ENCODE results near the gene MTHFD1L. TPM values are rescaled to one million over a fixed set of nuclear protein-coding genes. Genes with fewer than 3 reads are reported as not detected.

The MTHFD1L gene
- total and polyA plus RNA-seq, 4 experiments from 2014 or later: 3.7 to 11.1 (median 8.9) TPM

DNA sequence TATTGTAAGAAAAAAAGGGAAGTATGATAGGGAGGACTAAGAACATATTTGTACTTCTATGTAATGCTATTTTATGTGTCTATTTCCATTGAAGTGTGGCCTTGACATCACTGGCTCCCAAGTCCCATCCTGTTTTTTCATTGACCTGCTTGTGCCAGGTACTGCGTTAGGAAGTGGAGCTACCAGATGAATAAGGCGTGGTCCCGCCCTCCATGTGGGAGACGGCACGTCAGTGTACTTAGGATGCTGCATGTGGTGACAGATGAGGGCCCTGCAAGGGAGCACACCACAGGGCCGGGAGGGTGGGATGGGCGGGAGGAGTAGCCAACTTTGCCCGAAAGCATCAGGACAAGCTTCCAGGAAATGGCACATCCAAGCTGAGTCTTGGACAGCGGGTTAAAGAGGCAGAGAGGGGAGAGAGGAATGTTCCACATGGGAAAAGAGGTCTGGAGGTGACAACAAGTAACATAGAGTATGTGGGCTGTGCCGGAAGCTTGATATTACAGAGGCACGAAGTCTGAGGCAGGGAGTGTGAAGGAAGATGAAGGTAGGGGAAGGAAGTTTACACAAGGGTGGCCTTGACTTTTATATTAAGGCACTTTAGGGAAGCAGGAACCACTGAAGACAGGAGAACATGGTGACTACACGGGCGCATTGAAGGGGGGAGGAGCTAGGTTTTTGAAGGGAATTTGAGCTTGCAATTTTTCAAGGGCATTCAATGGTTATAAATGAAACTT lies 140.6 kb downstream of the MTHFD1L start:
- peaks cover 0 to 2% (median 0%) of the 10 kb centered on the region in 8 donors for H3K9me3 Mint-ChIP-seq
- H3K4me1 Mint-ChIP-seq: peaks cover 4 to 30% (median 9%) of the 10 kb centered on the region in 4 donors
- H3K36me3 Mint-ChIP-seq: peaks cover 0 to 4% of the 10 kb centered on the region in 2 donors
- no peaks in the 10 kb centered on the region for H3K27me3 Mint-ChIP-seq
- no peaks in the 10 kb centered on the region for H3K27me3 ChIP-seq (ENCODE audit: insufficient read depth, low read length)
- no peaks in the 10 kb centered on the region for H3K9me3 ChIP-seq (ENCODE audit: control insufficient read depth in 1 of 2, low read length in 2 of 2)
- no peak overlapping the region for H3K4me3 ChIP-seq (ENCODE audit: low read length in 2 of 2)
- ChIA-PET CTCF (ENCODE audit: partially characterized antibody) (interaction anchor here (1.0 to 3.8 kb wide), 8 partner anchors 9 to 587 kb away, joined by 3 to 70 read pairs (median 4); no protein-coding TSS in a partner anchor), POLR2A (ENCODE audit: partially characterized antibody) (interaction anchor here (0.8 to 3.6 kb wide), 3 partner anchors 19 to 384 kb away, joined by 3 to 11 read pairs (median 5); no protein-coding TSS in a partner anchor)
- H3K36me3 ChIP-seq (ENCODE audit: insufficient read depth, low read length): no peaks in the 10 kb centered on the region
- H3K27ac ChIP-seq (ENCODE audit: low read depth, low read length): no peak overlapping the region
- DNase-seq: no peak
- H3K27ac Mint-ChIP-seq: peak overlapping the region in 4 of 7 donors; percentile 0 to 78 (median 62)
- peak overlapping the region in 2 of 8 donors; percentile 64 for H3K4me3 Mint-ChIP-seq
- intact Hi-C loops (cut with micrococcal nuclease): no loop called here
- peaks cover 5% of the 10 kb centered on the region for H3K4me1 ChIP-seq (ENCODE audit: insufficient read depth, low read length)

DNA sequence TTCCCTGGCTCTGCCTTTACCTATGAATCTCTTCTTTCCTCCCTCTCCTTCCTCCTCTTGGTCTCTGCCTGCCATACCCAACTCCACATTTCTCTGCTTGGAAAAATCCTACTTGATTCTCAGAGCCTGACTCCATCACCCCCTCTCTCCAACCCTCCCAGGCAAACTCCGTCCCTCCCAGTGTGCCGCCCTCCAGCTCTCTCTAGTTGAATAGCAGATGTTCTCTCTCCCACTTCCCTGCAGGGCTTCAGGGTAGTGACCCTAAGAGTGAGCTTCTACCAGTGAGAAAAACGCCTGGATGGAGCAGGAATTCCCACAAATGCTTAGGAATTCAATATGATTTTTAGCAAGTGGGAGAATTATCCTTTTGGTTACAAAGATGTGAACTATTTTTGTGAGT lies 141.6 kb downstream of the MTHFD1L start:
- Mint-ChIP-seq H3K27ac (peak overlapping the region in 2 of 7 donors; percentile 28 to 58), H3K4me3 (no peak overlapping the region), H3K4me1 (peaks cover 4 to 30% (median 9%) of the 10 kb centered on the region in 4 donors), H3K27me3 (no peaks in the 10 kb centered on the region), H3K9me3 (peaks cover 0 to 2% (median 0%) of the 10 kb centered on the region in 8 donors), H3K36me3 (peaks cover 0 to 4% of the 10 kb centered on the region in 2 donors)
- no peak overlapping the region for H3K4me3 ChIP-seq (ENCODE audit: low read length in 2 of 2)
- ChIA-PET CTCF (ENCODE audit: partially characterized antibody) (interaction anchor here (1.1 to 3.8 kb wide), 3 partner anchors 8 to 588 kb away, joined by 3 to 70 read pairs (median 4); no protein-coding TSS in a partner anchor), POLR2A (ENCODE audit: partially characterized antibody) (interaction anchor here (3.6 kb wide), 1 partner anchor 20 kb away, joined by 11 read pairs; no protein-coding TSS in a partner anchor)
- no peak for DNase-seq
- intact Hi-C loops (cut with micrococcal nuclease): no loop called here
- H3K4me1 ChIP-seq (ENCODE audit: insufficient read depth, low read length): peaks cover 5% of the 10 kb centered on the region
- H3K36me3 ChIP-seq (ENCODE audit: insufficient read depth, low read length): no peaks in the 10 kb centered on the region
- no peaks in the 10 kb centered on the region for H3K9me3 ChIP-seq (ENCODE audit: control insufficient read depth in 1 of 2, low read length in 2 of 2)
- no peaks in the 10 kb centered on the region for H3K27me3 ChIP-seq (ENCODE audit: insufficient read depth, low read length)
- no peak overlapping the region for H3K27ac ChIP-seq (ENCODE audit: low read depth, low read length)

DNA sequence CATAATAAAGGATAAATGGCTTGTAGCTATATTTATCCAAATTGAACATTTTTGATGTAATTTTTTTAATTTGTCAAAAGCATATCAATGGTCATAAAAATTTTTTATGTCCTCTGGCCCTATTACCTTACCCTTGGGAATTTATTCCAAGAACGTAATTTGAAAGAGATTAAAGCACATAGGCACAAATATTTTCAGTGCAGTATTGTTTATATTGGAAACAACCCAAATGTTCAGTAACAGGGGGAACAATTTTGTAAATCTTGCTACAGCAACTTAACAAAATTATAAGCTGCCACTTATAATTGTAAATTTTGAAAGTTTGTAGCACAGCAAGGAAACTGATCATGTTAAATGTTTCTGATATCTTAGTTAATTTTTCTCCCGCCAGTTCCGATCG lies 142.4 kb downstream of the MTHFD1L start:
- Mint-ChIP-seq H3K27ac (no peak overlapping the region), H3K27me3 (no peaks in the 10 kb centered on the region), H3K4me3 (no peak overlapping the region), H3K9me3 (peaks cover 0 to 2% (median 0%) of the 10 kb centered on the region in 8 donors), H3K4me1 (peaks cover 4 to 30% (median 9%) of the 10 kb centered on the region in 4 donors), H3K36me3 (peaks cover 0 to 4% of the 10 kb centered on the region in 2 donors)
- Histone ChIP-seq H3K36me3 (ENCODE audit: insufficient read depth, low read length) (no peaks in the 10 kb centered on the region), H3K9me3 (ENCODE audit: control insufficient read depth in 1 of 2, low read length in 2 of 2) (no peaks in the 10 kb centered on the region), H3K4me3 (ENCODE audit: low read length in 2 of 2) (no peak overlapping the region), H3K27ac (ENCODE audit: low read depth, low read length) (no peak overlapping the region), H3K27me3 (ENCODE audit: insufficient read depth, low read length) (no peaks in the 10 kb centered on the region), H3K4me1 (ENCODE audit: insufficient read depth, low read length) (peaks cover 5% of the 10 kb centered on the region)
- CTCF ChIA-PET (ENCODE audit: partially characterized antibody): interaction anchor here (1.8 to 8.6 kb wide), 2 partner anchors 116 to 317 kb away, joined by 4 to 167 read pairs; no protein-coding TSS in a partner anchor
- POLR2A ChIA-PET (ENCODE audit: partially characterized antibody): no interaction called here
- intact Hi-C loops (cut with micrococcal nuclease): no loop called here
- DNase-seq: no peak

DNA sequence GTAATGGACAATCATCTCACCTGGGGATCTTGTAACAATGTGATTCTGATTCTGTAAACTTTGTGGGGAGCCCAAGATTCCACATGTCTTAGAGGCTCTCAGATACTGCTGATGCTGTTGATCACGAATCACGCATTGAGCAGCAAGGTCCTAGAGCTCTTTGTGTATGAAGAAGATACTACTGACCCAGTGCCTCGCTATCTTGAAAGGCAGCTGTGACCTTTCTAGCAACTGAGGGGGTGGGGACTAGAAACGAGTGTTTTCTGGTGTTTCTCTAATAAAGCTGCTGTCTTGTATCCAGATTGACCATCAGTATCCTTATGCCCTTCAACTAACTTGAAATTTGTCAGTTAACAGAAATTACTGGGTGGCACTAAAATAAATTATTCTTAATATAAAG lies 142.9 kb downstream of the MTHFD1L start:
- no peak for DNase-seq
- Histone ChIP-seq H3K36me3 (ENCODE audit: insufficient read depth, low read length) (no peaks in the 10 kb centered on the region), H3K27me3 (ENCODE audit: insufficient read depth, low read length) (no peaks in the 10 kb centered on the region), H3K27ac (ENCODE audit: low read depth, low read length) (no peak overlapping the region), H3K4me3 (ENCODE audit: low read length in 2 of 2) (no peak overlapping the region), H3K4me1 (ENCODE audit: insufficient read depth, low read length) (peaks cover 5% of the 10 kb centered on the region), H3K9me3 (ENCODE audit: control insufficient read depth in 1 of 2, low read length in 2 of 2) (no peaks in the 10 kb centered on the region)
- H3K27ac Mint-ChIP-seq: no peak overlapping the region
- peaks cover 0 to 4% of the 10 kb centered on the region in 2 donors for H3K36me3 Mint-ChIP-seq
- POLR2A ChIA-PET (ENCODE audit: partially characterized antibody): interaction anchor here (1.2 kb wide), 1 partner anchor 382 kb away, joined by 5 read pairs; no protein-coding TSS in a partner anchor
- no peaks in the 10 kb centered on the region for H3K27me3 Mint-ChIP-seq
- CTCF ChIA-PET (ENCODE audit: partially characterized antibody): interaction anchor here (1.8 to 8.6 kb wide), 2 partner anchors 116 to 316 kb away, joined by 4 to 167 read pairs; no protein-coding TSS in a partner anchor
- H3K9me3 Mint-ChIP-seq: peaks cover 0 to 2% (median 0%) of the 10 kb centered on the region in 8 donors
- no peak overlapping the region for H3K4me3 Mint-ChIP-seq
- H3K4me1 Mint-ChIP-seq: peaks cover 4 to 30% (median 9%) of the 10 kb centered on the region in 4 donors
- intact Hi-C loops (cut with micrococcal nuclease): no loop called here

DNA sequence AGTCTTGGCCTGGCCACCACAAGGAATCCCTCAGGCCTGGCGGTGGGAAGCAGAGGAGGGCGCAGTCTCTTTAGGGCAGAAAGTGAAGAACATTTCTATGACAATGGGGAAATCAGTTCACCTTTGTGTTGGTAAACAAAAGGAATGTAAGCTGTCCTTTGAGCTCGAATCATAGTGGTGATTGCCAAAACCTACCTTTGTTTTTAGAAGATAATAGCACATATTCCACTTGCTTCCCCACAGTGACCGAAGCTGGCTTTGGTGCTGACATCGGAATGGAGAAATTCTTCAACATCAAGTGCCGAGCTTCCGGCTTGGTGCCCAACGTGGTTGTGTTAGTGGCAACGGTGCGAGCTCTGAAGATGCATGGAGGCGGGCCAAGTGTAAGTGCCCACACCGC lies 144.1 kb downstream of the MTHFD1L start:
- ChIA-PET CTCF (ENCODE audit: partially characterized antibody) (interaction anchor here (1.0 to 8.6 kb wide), 3 partner anchors 11 to 315 kb away, joined by 3 to 167 read pairs (median 4); no protein-coding TSS in a partner anchor), POLR2A (ENCODE audit: partially characterized antibody) (interaction anchor here (1.2 kb wide), 1 partner anchor 381 kb away, joined by 5 read pairs; no protein-coding TSS in a partner anchor)
- DNase-seq: no peak
- H3K9me3 ChIP-seq (ENCODE audit: control insufficient read depth in 1 of 2, low read length in 2 of 2): no peaks in the 10 kb centered on the region
- no peaks in the 10 kb centered on the region for H3K27me3 ChIP-seq (ENCODE audit: insufficient read depth, low read length)
- H3K4me3 ChIP-seq (ENCODE audit: low read length in 2 of 2): no peak overlapping the region
- Mint-ChIP-seq H3K27ac (no peak overlapping the region), H3K4me3 (no peak overlapping the region), H3K9me3 (peaks cover 0 to 2% (median 0%) of the 10 kb centered on the region in 8 donors), H3K4me1 (peaks cover 2 to 28% (median 7%) of the 10 kb centered on the region in 4 donors), H3K36me3 (peaks cover 6 to 9% of the 10 kb centered on the region in 2 donors), H3K27me3 (no peaks in the 10 kb centered on the region)
- no peaks in the 10 kb centered on the region for H3K36me3 ChIP-seq (ENCODE audit: insufficient read depth, low read length)
- peaks cover 3% of the 10 kb centered on the region for H3K4me1 ChIP-seq (ENCODE audit: insufficient read depth, low read length)
- no peak overlapping the region for H3K27ac ChIP-seq (ENCODE audit: low read depth, low read length)
- intact Hi-C loops (cut with micrococcal nuclease): no loop called here

DNA sequence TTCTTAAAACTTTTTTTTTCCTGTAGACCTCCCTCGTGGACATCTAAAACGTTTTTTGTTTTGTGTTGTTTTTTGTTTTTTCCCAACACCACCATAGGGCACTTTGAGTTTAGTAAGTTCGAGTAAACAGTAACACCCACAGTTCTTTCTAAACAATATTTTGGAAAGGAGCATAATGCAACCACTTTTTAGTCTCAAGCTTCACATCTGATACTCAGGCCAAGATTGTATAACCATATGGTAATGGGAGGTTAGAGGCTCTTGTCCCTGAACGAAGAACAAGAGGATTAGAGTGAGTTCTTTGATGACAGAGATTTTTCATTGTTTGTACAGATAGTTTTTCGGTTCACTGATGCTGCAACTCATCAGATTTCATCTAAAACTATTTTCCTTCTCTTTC lies 144.6 kb downstream of the MTHFD1L start:
- no peaks in the 10 kb centered on the region for H3K36me3 ChIP-seq (ENCODE audit: insufficient read depth, low read length)
- H3K4me3 Mint-ChIP-seq: no peak overlapping the region
- H3K27me3 ChIP-seq (ENCODE audit: insufficient read depth, low read length): no peaks in the 10 kb centered on the region
- H3K9me3 ChIP-seq (ENCODE audit: control insufficient read depth in 1 of 2, low read length in 2 of 2): no peaks in the 10 kb centered on the region
- peaks cover 4% of the 10 kb centered on the region for H3K4me1 ChIP-seq (ENCODE audit: insufficient read depth, low read length)
- POLR2A ChIA-PET (ENCODE audit: partially characterized antibody): no interaction called here
- no peaks in the 10 kb centered on the region for H3K27me3 Mint-ChIP-seq
- DNase-seq: no peak
- peaks cover 0 to 2% (median 0%) of the 10 kb centered on the region in 8 donors for H3K9me3 Mint-ChIP-seq
- intact Hi-C loops (cut with micrococcal nuclease): no loop called here
- H3K27ac ChIP-seq (ENCODE audit: low read depth, low read length): no peak overlapping the region
- H3K4me1 Mint-ChIP-seq: peaks cover 3 to 28% (median 5%) of the 10 kb centered on the region in 4 donors
- H3K36me3 Mint-ChIP-seq: peaks cover 6 to 9% of the 10 kb centered on the region in 2 donors
- no peak overlapping the region for H3K27ac Mint-ChIP-seq
- H3K4me3 ChIP-seq (ENCODE audit: low read length in 2 of 2): no peak overlapping the region
- CTCF ChIA-PET (ENCODE audit: partially characterized antibody): interaction anchor here (0.6 to 8.6 kb wide), 5 partner anchors 10 to 321 kb away, joined by 3 to 167 read pairs (median 4); no protein-coding TSS in a partner anchor
